GM12874 (cell line): ENCODE results near the gene NHLH2.

ENCODE experiments used
- CTCF ChIP-seq: IDR thresholded peaks from 2 replicates; pipeline ENCODE4 v1.5.1; 2011; ENCODE audit warnings: low read depth, mild to moderate bottlenecking, control low read depth, low read length, moderate library complexity; ENCODE audit not compliant: insufficient read depth

NHLH2 gene

GRCh38 chr1:115874904-115875303 lies 34.0 kb upstream of the NHLH2 start:
- no peak for TF ChIP-seq CTCF

GRCh38 chr1:115874497-115874896 lies 33.6 kb upstream of the NHLH2 start:
- no peak for TF ChIP-seq CTCF

GRCh38 chr1:115873184-115873583 lies 32.3 kb upstream of the NHLH2 start:
- no peak for TF ChIP-seq CTCF

- TF ChIP-seq CTCF, result no peak
These were observed 28.1 kb upstream of the NHLH2 start for GRCh38 chr1:115869064-115869463.

- TF ChIP-seq CTCF, result no peak
These were observed 26.3 kb upstream of the NHLH2 start for GRCh38 chr1:115867216-115867615.

GRCh38 chr1:115865704-115866380 lies 24.9 kb upstream of the NHLH2 start:
- no peak for TF ChIP-seq CTCF

GRCh38 chr1:115862403-115862802 lies 21.5 kb upstream of the NHLH2 start:
- TF ChIP-seq CTCF, result no peak
